ENCODE data around the gene SRGAP1. TPM values are rescaled to one million over a fixed set of nuclear protein-coding genes. Genes with fewer than 3 reads are reported as not detected.

SRGAP1 gene
- total and polyA plus RNA-seq, 8 donors, result 2.5 to 13.3 (median 7.5) TPM

- Histone ChIP-seq H3K27me3 (no peaks in the 10 kb centered on the region), H3K36me3 (no peaks in the 10 kb centered on the region), H3K4me3 (no peak overlapping the region), H3K4me1 (peaks cover 0 to 4% (median 0%) of the 10 kb centered on the region in 3 donors), H3K27ac (no peak overlapping the region), H3K9me3 (no peaks in the 10 kb centered on the region)
- FAIRE-seq (no peak), DNase-seq (no peak), ATAC-seq (peak in 1 of 4 donors; percentile 9)
- whole genome bisulfite sequencing, 2 donors, result 44 to 55% methylated on average over 1 of the region's 1 CpG
- intact Hi-C loops (cut with DNase I), result no loop called here
- TF ChIP-seq CTCF (IDR thresholded peaks at IDR 0.05), result no peak
Observed at GRCh38 chr12:64178122-64178521, 333.6 kb downstream of the SRGAP1 start.

GRCh38 chr12:64180951-64181350 lies 336.5 kb downstream of the SRGAP1 start:
- FAIRE-seq (no peak), DNase-seq (no peak)

GRCh38 chr12:64181430-64182291 lies 337.2 kb downstream of the SRGAP1 start:
- DNase-seq (peak in 3 of 6 donors; percentile 31 to 64 (median 40)), ATAC-seq (peak; percentile 89 to 96 (median 94)), FAIRE-seq (peak; percentile 83)
- Histone ChIP-seq H3K4me1 (peaks cover 0 to 4% (median 0%) of the 10 kb centered on the region in 3 donors), H3K9me3 (no peaks in the 10 kb centered on the region), H3K27me3 (no peaks in the 10 kb centered on the region), H3K4me3 (no peak overlapping the region), H3K36me3 (no peaks in the 10 kb centered on the region), H3K27ac (peak overlapping the region in 2 of 4 donors; percentile 2 to 54)
- 38 to 39% methylated on average over 3 of the region's 3 CpGs for WGBS, 2 donors
- peak in 3 of 4 donors; percentile 27 to 57 (median 36) for TF ChIP-seq CTCF (IDR thresholded peaks at IDR 0.05)
- intact Hi-C loops (cut with DNase I), result loop anchor here in 2 of 3 donors (5.0 to 10.0 kb wide), 2 partner anchors 339 to 347 kb away; partner anchors contain the start of gene SRGAP1 (in 1 of the 2)

More at GRCh38 chr12:64180951-64181350, 336.5 kb downstream of the SRGAP1 start:
- Histone ChIP-seq H3K27me3 (no peaks in the 10 kb centered on the region), H3K4me1 (peaks cover 0 to 4% (median 0%) of the 10 kb centered on the region in 3 donors), H3K9me3 (no peaks in the 10 kb centered on the region), H3K36me3 (no peaks in the 10 kb centered on the region), H3K4me3 (no peak overlapping the region), H3K27ac (peak overlapping the region in 2 of 4 donors; percentile 2 to 54)
- intact Hi-C loops (cut with DNase I), result loop anchor here in 2 of 3 donors (5.0 to 10.0 kb wide), 2 partner anchors 339 to 346 kb away; partner anchors contain the start of gene SRGAP1 (in 1 of the 2)
- no peak for TF ChIP-seq CTCF (IDR thresholded peaks at IDR 0.05)
- 72 to 78% methylated on average over 5 of the region's 5 CpGs for WGBS, 2 donors
- peak in 2 of 4 donors; percentile 13 to 63 for ATAC-seq

- TF ChIP-seq CTCF (IDR thresholded peaks at IDR 0.05), result no peak
- H3K27me3 ChIP-seq, result no peaks in the 10 kb centered on the region
- no peaks in the 10 kb centered on the region for H3K9me3 ChIP-seq
- 86 to 94% methylated on average over 1 of the region's 1 CpG for WGBS, 2 donors
- no peak overlapping the region for H3K27ac ChIP-seq
- intact Hi-C loops (cut with DNase I), result loop anchor here in 2 of 3 donors (5.0 to 10.0 kb wide), 2 partner anchors 342 to 349 kb away; partner anchors contain the start of gene SRGAP1 (in 1 of the 2)
- FAIRE-seq (no peak), DNase-seq (no peak), ATAC-seq (no peak)
- no peaks in the 10 kb centered on the region for H3K36me3 ChIP-seq
- H3K4me3 ChIP-seq, result no peak overlapping the region
- H3K4me1 ChIP-seq, result peaks cover 0 to 4% (median 0%) of the 10 kb centered on the region in 3 donors
Observed at GRCh38 chr12:64184216-64184615, 339.7 kb downstream of the SRGAP1 start.
